ENCODE data around the gene ACOXL.

Gene ACOXL

DNA sequence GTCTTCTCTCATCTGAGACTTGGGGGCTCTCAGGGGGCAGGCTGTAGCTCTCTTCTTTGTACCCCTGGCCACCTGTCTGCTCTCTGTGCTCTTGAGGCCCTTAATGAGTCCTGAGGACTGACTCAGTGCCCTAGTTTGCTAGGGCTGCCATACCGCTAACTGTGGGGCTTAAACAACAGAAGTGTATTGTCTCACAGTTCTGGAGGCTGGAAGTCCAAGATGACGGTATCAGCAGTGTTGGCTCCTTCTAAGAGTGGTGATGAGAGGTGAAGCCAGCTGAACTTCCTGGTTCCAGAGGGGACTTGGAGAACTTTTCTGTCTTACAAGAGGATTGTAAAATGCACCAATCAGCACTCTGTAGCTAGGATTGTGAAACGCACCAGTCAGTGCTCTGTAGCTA is 67.0 kb downstream of the ACOXL start:
- no peak for DNase-seq

DNA sequence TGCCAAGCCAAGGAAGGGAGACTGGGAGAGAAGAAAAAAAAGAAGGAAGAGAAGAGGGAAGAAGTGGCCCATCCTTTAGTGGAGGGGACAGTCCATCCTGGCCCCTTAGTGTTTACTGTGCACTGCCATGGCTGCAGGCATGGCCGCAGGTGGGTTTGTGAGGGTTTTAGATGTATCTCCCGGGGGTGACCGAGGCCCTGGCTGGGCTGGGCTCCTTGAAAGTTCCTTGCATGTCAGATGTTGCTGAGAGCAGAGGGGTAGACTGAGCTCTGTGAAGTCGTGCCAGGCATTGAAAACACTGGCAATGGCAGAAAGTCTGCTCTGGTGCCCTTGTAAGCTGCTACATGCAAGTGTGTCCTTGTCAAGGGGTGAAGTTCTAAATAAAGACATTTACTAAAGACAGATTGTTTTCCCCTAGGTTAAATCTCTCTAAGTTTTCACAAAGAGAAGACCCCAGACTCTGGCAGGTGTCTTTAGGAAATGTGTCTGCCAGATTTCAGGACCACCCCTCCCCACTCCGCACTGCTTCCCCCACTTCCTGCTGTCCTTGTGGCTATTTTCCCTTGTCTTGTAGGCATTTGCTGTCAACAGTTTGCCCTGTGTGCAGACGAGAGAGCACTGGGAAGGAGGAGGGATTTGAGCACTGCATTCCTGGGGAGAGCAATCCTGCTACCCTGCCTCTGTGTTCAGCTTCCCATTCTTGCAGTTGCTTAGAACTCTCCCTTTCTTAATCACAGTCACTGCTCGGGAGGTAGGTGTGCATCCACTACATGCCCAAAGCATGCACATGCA is 68.4 kb downstream of the ACOXL start:
- DNase-seq: no peak

DNA sequence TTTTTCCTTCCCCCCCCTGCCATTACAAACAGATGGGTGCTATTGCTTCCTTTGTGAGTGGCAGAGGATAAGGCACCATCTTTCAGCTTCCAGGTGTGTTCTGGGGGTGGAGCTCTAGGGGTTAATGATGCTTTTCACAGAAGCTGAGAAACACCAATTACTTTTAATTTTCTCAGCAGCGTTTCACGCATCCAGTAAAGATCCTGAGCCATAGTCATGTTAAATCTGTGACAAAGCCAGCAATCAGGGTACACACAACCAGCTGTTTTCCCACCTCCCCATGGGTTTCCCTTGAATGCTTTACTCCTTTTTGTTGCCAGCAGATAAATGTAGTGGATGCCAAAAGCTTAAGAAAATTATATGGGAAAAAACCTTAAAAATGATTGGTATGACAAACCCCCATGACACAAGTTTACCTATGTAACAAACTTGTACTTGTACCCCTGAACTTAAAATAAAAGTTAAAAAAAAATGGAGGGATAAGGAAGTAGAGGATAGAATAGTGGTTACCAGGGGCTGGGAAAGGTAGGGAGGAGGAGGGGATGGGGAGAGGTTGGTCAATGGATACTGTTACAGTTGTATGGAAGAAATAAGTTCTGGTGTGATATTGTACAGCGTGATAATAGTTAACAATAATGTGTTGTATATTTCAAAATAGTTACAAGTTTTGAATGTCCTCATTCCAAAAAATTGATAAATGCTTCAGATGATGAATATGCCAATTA is 70.0 kb downstream of the ACOXL start:
- DNase-seq: no peak

DNA sequence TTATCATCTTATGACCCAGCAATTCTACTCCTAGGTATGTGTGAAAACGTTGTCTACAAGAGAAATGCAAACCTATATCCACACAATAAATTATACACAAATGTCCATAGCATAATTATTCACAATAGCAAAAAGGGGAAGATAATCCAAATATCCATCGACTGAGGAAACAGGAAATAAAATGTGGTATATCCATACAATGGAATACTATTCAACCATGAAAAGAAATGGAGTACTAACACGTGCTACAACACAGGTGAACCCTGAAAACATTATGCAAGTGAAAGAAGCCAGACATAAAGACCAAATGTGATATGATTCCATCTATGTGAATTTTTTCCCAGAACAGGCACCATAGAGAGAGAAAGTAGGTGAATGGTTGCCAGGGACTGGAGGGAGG is 72.1 kb downstream of the ACOXL start:
- DNase-seq: no peak

- DNase-seq: no peak
Measured at GRCh38 chr2:110804915-110805314, 72.5 kb downstream of the ACOXL start.

DNA sequence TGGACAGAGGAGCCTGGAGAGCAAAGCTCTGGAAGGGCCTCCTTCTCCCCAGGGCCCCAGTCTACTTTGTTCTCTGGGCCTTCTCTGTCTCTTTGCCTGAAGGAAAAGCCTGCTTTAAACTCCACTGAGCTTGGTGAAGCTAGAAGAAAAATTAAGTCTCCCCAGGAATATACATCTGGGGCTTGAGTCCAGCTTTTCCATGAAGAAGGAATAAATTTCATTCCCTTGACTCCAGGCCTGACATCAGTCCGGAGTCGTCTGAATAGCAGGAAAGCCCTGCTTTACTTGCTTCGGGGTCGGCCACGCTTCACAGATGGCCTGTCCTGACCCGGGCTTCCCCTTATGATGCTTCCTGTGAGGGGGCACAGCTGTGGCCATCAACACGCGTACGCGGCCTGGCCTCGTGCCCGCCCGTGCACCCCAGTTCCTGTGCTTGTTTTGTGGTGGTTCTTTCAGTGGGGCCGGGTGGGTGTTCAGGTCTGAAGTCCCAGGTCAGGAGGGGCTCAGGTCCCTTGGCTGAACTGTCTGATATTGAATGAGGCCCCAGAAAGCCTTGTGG is 73.6 kb downstream of the ACOXL start:
- no peak for DNase-seq

DNA sequence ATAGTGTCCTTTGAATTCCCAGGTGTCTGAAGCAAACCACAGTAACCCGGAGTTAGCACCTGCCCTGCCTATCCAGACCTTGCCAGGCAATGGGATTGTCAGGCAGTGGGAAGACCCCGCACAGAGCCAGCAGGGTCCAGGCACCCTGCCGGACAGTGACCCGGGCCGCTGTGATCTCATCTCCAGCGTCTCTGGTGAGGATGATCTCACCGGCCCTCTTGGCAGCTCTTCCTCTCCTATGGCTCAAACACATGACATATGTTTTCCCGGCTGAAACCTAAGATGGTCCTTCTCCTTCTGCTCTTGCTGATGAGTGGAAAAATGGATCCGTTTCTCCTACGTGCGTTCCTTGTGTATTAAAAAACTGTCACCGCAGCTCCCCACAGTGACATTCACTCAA is 75.1 kb downstream of the ACOXL start:
- no peak for DNase-seq

DNA sequence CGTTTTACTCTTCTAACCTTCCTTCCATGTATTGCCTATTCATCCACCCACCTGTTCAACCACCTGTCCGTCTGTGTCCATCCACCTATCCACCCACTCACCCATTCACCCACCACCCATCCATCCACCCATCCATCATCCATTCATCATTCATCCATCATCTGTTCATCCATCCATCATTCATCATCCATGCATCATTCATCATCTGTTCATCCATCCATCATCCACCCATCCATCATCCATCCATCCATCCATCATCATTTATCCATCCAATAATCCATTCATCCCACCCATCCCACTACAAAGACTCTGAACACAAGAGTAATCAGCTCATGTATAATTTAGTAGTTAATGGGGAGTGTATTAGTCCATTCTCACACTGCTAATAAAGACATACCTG is 78.0 kb downstream of the ACOXL start:
- no peak for DNase-seq

GRCh38 chr2:110812726-110813645 is 80.6 kb downstream of the ACOXL start:
- no peak for DNase-seq

GRCh38 chr2:110813896-110814295 is 81.5 kb downstream of the ACOXL start:
- no peak for DNase-seq

DNA sequence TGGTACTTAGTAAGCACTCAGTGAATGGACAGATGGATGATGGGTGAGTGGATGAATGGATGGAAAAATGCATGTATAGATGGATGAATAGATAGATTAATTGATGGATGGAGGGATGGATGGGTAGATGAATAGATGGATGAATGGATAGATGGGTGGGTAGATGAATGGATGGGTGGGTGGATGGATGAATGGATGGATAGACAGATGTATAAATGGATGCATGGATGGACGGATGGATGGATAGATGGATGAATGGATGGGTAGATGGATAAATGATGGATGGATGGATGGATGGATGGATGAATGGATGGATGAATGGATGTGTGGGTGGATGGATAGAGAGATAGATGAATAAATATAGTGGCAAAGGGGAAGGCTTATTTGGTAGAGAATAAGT is 83.6 kb downstream of the ACOXL start:
- no peak for DNase-seq

DNA sequence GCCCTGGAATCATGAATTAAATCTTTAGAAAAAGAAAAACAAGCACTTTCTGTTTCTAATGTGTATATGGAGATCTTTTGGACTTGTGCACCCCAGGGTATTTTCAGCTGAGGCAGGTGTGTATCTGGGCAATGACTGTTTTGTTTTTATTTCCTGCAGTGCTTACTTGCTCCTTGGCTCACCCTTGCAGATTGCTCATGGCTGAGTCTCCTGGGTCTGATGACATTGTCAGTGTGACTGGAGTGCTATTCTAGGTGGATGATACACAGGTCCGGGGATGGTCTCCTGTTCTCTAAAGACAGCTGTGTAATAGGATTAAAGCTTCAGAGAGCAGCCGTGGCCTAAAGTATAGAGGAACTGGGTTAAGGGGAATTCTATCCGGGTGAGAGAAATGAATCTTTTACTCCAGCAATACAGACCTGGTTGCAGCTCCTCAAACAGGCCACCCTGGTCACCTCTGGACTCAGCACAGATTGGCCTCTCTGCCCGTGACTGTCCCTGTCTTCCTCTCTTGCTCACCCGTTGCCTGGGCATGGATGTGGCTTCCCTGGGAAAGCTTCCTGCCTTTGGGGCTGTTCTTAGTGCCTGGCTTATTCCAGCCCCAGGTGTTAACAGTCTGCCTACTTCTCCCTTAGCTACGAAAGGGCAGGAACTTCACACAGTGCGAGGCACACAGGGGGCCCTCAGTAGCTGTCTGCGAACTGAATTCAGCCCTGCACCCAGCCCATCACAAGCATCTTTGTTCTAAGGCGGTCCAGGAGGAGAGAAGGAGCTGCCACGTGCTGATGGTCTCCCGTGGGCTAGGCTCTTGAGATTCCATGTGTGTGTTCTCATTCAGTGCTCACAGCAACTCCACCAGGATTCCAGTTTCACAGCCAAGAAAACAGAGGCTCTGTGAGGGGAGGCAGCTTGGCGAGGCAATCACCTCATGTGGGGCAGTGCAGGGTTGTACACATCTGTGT is 84.3 kb downstream of the ACOXL start:
- DNase-seq: no peak

DNA sequence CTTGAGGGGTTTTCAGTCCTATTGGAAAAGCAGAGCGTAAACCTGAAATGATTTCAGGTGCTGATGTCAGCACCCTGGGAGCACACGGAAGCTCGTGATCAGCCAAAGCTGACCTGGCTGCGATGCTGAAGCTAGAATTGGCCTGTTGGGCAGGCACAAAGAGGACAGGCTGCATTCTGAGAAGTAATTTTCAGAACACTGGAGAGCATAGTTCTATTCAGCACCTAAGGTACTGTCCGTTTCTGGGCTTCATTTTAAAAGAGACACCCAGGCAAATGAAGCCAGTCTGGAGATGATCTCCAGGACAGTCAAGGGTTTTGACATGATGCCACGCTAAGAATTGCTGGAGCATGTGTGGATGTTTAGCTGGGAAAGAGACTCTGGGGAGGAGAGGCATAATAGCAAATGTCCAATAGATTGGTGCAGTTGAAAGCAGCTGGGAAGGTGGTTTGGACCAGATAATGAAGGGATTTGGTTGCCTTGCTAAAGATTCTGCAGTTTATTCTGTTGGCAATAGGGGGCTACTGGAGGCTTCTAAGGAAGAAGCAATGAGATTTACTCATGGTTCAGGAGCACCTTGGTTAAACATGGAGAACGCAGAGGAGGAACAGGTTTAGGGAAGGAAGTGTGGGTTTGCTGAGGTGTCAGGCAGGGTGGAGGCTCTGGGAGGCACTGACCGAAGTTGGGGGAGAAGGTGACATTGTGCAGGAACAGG is 86.6 kb downstream of the ACOXL start:
- no peak for DNase-seq

DNA sequence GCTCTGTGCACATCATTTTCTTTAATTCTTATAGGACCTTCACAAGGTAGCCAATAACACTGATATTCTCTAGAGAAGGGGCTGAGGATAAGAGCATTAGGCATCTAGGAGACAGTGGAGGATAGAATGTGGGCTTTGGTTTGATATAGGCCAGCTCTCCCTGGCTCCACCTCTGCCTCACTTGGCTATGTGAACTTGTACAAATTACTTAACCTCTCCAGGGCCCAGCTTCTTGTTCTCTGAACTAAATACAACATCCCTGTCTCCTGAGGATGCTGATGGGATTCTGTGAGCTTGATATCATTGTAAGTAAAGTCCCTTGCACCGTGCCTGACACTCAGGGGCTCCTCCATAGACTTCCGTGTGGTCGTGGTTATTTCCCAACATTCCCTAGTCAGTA is 87.3 kb downstream of the ACOXL start:
- DNase-seq: no peak

DNA sequence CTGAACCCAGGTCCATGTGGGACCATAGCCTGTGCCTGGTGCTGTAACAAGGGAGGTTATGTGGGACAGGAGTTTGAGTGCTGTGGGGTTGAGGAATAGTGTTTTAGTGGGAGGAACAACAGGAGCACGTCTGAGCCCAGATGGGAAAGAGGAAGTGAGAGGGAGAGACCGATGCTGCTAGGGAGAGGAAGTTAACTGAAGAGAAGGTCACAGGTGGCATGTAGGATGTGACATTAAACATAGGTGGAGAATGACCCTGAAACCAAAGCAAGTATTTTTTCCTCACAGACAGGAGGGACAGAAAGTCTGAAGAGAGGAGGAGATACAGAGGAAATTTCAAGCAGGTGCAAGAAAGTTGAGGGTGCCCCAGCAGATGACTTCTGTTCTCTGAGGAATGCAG is 87.8 kb downstream of the ACOXL start:
- no peak for DNase-seq

GRCh38 chr2:110823165-110823564 is 90.8 kb downstream of the ACOXL start:
- DNase-seq: no peak

DNA sequence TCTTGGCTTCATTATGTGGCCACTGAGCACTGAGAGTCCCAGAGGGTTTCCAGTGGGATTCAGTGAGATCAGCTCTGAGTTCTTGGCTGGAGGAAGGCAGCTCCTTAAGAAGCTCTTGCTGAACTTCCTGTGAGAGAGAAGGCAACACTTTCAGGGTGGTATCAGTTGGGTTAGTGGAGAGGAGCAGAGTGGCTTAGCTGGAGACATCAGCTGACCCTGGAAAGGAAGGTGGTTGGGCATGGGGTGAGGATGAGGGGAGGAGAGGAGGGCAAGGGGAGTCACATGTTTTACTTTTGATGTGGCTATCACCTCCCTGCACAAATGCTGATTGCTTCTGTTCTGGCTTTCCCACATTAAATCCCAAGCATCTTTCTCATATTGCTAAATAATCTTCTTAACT is 95.1 kb downstream of the ACOXL start:
- DNase-seq: no peak

DNA sequence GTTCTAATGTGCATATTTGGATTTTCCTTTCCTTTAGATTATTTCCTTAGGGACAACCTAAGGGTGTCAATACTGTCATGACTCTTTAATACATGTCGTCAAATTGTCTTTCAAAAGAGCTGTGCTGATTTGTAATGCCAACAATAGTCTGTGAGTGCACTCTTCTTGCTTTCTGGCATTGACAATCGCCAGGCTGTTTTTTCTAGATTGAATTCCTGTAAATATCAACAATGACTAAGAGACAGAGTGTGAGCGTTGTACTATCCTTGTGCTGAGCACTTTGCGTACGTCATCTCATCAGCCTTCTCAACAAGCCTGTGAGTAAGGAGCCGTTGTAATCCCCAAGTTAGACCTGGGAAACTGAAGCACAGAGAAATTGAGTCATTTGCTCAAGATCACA is 96.0 kb downstream of the ACOXL start:
- DNase-seq: no peak

DNA sequence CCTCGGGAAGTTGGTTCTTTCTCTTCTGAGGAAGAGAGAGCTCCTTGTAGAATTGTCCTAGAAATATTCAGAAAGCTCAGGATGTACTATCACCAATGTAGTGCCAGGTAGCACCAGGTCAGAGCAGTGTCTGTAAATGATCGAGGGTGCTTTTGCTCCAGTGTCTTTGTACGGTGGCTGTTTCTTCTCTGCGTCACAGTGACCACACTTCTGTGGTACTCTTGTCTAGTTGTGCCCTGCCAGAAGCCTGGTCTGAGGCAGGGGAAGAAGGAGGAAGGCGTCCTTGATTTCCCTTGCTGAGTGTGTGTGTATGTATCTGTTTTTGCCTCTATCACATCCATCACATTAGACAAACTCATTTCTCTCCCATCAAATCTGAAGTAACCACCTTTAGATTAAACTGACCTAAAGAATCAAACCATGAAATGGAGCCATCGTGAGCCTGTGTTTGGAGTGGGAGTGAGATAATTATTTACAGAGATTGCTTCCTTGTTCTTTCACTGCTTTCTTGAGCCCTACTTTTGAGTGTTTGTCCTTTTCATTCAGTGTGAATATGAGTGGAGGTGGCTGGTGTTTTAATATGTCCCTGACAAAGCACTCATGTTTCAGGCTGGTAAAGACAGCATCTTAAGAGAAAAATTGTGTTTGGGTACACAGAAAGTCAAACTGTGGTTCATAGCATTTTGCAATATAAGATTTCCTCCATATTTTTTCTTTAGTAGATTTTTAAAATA is 97.2 kb downstream of the ACOXL start:
- DNase-seq: no peak

GRCh38 chr2:110832740-110833139 is 100.4 kb downstream of the ACOXL start:
- no peak for DNase-seq

Measured in NK-92 treated with Interleukin-12 subunit alpha and Interleukin-12 subunit beta, amount 100 ng/mL, for 24 hours (cell line).